GM19463 (cell line): ENCODE measurements around the gene SLC16A12.

Source experiments
- ATAC-seq: cut with Tn5 transposase; IDR thresholded peaks from one replicate; pipeline ENCODE4 v1.9.1; 2021; ENCODE audit warnings: mild to moderate bottlenecking, moderate library complexity; ENCODE audit not compliant: unreplicated experiment

SLC16A12 gene

GRCh38 chr10:89535171-89536012 lies at the start of gene SLC16A12:
SLC16A12 (minus strand) TSS chr10:89535594; CDS start chr10:89462578, 73,016 bp downstream.
- no peak for ATAC-seq

GRCh38 chr10:89582022-89582421 lies 46.6 kb upstream of the SLC16A12 start:
- ATAC-seq = no peak

DNA sequence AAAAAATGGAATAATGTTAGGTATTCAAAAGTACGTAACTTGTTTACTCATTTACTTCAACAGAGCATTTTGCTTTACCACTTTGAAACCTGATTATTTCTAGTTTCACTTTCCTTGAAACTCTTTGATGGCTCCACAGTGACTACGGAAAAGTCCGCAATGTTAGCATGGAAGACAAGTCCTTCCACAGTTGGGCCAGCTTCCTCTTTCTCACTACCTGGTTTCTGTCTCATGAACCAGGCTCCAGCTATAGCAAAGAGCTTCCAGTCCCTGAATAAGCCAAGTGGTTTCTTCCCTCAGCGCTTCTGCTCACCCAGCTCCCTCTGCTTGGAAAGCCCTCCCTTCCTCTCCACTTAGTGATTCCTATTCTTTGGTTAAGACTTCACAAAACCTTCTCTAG lies 44.8 kb upstream of the SLC16A12 start:
- no peak for ATAC-seq

DNA sequence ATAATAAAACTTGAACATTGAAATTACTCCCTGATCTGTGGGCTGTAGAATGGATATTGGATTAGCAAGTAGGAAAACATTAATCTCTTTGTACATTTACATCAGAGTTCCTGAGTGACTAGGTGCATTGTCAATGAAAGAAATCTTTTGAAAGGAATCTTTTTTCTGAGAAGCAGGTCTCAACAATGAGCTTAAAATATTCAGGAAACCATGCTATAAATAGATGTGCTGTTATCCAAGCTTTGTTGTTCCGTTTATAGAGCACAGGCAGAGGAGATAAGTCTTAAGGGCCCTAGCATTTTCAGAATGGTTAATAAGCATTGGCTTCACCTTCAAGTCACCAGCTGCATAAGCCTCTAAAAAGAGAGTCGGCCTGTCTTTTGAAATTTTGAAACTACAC lies 41.3 kb upstream of the SLC16A12 start:
- no peak for ATAC-seq

- no peak for ATAC-seq
Measured at GRCh38 chr10:89576022-89576421, 40.6 kb upstream of the SLC16A12 start.

DNA sequence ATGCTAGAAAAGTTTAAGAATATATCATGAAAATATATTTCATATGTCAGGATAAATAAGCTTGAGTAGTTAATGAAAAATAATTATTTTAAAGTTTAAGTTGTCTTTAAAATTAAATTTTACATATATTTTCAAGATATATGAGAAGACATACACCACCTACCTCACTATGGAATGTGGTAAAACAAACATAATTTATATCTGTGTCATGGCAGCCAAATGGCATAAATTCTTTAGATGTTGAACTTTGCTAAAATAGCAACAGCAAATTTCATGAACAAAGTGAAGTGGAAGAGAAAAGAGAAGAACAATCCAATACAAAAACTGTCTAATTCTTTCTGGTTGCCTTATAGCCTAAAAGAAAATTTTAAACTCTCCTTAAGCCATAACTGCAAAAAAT lies 39.6 kb upstream of the SLC16A12 start:
- ATAC-seq = no peak

GRCh38 chr10:89574368-89574767 lies 39.0 kb upstream of the SLC16A12 start:
- no peak for ATAC-seq

DNA sequence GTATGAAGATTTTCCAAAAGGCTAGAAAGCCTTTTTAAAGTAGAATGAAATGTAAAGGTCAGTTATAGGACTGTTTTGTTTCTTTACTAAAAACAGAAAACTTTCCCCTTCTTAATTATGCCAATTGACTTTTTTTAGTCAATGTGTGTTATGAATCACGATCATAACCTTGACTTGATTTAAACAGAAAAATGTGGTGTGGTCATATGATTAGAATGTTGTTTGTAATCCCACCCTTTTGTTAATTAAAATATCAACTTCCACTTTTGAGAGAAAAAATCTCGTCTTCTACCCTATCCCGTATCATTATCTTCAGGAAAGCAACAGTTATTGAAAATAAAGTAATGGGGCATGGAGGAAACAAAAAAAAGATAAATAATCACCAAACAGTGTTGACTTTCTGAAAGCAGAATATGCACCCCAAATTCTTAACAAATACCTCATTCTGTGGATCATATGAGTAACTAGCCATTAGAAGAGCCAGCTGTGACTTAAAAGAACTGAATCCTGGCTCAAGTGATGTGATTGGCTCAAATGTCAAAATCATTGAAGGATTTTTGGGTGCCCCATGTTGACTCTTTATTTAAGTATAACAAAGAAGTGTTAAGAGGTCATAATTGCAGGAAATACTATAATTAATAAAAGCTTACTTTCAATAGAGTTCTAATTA lies 32.3 kb upstream of the SLC16A12 start:
- no peak for ATAC-seq

- ATAC-seq = no peak
Measured at GRCh38 chr10:89566992-89567391, 31.6 kb upstream of the SLC16A12 start.

DNA sequence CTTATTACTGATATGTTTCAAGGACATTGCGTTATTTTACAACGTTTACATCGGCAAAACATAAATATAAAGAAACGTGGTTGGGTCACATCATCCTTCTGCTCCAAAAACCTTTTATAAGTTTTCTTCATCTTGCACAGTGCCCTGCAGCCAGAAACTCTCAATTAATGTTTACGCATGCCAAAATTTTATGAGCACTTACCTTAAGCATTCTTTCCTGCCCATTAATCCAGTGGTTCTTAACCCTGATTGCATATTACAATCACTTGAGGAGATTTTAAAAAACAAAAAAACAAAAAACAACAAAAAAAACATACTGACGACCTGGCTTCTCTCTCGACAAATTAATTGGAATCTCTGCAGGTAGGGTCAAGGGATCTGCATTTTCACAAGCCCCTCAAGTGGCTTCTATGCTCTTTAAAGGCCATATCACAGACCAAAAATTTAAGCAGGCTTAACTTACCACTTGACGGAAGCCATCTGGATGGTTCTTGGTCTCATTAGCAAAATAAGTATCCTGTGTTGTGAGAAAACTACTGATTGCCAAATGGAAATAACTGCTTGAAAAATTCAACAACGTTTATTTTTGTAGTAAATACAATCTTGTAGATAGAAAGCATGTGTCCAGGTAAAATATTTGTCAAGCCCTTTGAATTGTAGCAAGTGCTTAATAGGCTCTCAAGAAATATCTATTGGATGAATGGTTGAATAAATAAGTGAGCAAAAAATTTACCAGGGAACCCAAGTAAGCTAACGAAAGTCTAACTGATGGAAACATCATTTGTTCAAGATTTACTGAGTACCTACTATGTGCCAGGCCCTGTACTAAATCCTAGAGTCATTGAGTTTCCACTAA lies 30.9 kb upstream of the SLC16A12 start:
- no peak for ATAC-seq

DNA sequence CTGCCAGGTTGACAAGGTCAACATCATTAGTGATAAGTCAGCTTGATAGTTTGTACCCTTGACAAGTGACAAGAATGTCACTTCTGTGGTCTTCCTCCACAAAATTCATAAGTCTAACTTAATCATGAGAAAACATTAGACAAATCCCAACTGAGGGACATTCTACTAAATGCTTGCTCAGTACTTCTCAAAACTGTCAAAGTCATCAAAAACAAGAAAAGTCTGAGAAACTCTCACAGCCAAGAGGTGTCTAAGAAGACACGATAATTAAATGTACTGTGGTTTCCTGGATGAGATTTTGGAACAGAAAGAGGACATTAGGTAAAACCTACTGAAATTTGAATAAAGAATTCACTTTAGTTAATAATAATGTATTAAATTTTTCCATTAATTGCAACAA lies 29.8 kb upstream of the SLC16A12 start:
- ATAC-seq = no peak

DNA sequence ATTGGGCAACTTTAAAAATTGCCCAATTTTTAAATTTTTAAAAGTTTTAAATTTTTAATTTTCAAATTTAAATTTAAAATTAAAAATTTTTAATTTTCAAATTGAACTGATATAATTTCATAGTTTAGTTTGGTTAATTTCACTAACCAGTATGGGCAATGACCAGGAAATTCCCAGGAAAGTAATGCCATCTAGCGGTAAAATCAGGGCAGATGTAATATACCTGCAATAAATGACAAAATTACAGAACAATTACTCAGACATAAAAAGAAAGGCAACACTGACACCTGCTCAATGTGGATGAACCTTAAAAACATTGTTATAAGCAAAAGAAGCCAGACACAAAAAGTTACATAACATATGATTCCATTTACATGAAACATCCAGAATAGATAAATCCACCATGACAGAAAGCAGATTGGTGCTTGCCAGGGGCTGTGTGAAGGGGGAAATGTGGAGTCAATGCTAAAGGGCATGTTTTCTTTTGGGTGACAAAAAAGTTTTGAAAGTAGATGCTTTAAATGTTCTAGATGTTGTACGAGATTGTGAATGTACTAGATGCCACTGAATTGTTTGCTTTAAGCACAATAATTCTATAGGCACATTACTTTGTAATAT lies 28.6 kb upstream of the SLC16A12 start:
- ATAC-seq = no peak

DNA sequence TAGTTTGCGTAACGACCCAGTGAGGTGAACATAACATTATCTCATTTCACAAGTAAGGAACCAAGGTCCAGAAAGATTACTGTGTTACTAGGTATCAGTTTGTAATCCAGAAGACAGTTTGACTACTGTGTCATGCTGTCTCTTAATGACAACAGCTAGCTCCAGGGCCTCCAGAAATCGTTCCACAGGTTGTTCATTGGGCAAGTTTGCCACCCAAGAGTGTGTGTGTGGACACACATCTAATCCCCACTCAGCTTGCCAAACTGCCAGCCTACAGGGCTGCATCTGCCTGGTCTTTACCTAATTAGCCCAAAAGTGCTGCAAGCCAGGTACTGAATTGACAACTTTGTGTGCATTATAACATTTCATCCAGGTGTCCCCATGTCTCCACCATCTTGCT lies 27.9 kb upstream of the SLC16A12 start:
- ATAC-seq = no peak

- ATAC-seq = no peak
Measured at GRCh38 chr10:89556600-89556999, 21.2 kb upstream of the SLC16A12 start.

GRCh38 chr10:89555688-89556445 lies 20.5 kb upstream of the SLC16A12 start:
- ATAC-seq = no peak

GRCh38 chr10:89554433-89554832 lies 19.0 kb upstream of the SLC16A12 start:
- no peak for ATAC-seq

GRCh38 chr10:89553064-89553734 lies 17.8 kb upstream of the SLC16A12 start:
- ATAC-seq = no peak

GRCh38 chr10:89552213-89552612 lies 16.8 kb upstream of the SLC16A12 start:
- no peak for ATAC-seq

DNA sequence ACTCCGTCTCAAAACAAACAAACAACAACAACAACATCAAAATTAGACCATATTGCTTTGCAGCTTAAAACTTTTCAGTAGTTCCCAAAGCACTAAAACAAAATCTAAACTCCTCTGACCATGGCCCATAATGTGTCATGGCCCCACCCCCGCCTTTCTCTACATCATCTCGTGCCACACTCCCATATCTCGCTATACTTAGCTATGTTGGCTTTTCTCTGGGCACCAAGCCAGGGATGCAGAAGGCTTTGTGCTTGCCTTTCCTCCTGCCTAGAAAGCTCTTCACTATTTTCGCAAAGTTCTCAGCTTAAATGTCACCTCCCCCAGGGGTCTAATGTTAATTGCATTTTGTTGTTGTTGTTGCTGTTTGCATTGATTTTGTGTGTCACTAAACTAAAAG lies 15.1 kb upstream of the SLC16A12 start:
- ATAC-seq = no peak

DNA sequence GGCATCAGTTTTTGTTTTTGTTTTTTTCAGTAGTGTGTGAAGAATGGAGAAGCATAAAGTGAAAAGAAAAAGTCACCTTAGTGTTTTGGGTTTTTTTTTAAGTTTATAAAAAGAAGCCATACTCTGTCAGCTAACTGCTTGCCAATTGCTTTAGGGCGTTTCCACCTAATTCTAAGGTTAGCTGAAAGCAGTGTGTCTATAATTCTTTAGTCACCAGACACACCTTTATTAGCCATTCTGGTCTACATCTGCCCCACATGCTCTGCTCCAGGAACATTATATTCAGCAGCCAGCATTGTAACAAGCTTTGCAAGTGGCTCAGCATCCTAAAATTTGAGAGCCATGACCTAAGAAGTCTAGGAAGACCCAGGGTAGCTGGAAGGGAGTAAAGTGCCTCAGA lies 14.1 kb upstream of the SLC16A12 start:
- ATAC-seq = no peak
